Body of pancreas (tissue), 4 donors: Measurements from ENCODE around the gene ANAPC10. TPM values are rescaled to one million over a fixed set of nuclear protein-coding genes. Genes with fewer than 3 reads are reported as not detected.

Source experiments
- ATAC-seq: fragments of 150-250 bp; one replicate; pipeline ENCODE4 v1.9.1; 2016
- DNase-seq, 4 donors: peaks; one replicate each; pipeline ENCODE4 v3.0.0-alpha.2; 2019
- H3K27ac ChIP-seq, 4 donors: fragments of 200-600 bp; sonication (generic); 1 replicate in 3 of 4; 2 replicates in 1 of 4; pipeline versions ENCODE4 v1.5.1 to v1.6.1; 2016 to 2019; ENCODE audit warnings: mild to moderate bottlenecking in 1 of 4, mixed read lengths in 1 of 4, moderate library complexity in 1 of 4
- H3K27me3 ChIP-seq, 2 donors: fragments of 200-600 bp; sonication (generic); one replicate each; pipeline ENCODE4 v1.6.0; 2016; ENCODE audit warnings: mild to moderate bottlenecking in 1 of 2
- H3K36me3 ChIP-seq, 2 donors: fragments of 200-600 bp; sonication (generic); replicated peaks in 1 of 2; 2 replicates each; pipeline ENCODE4 v1.5.1; 2016; ENCODE audit warnings: low read depth in 2 of 2; ENCODE audit not compliant: insufficient read depth in 1 of 2
- H3K4me1 ChIP-seq: fragments of 200-600 bp; sonication (generic); one replicate; pipeline ENCODE4 v1.6.0; 2016
- H3K4me3 ChIP-seq, 2 donors: fragments of 200-600 bp; sonication (generic); 1 replicate in 1 of 2; 2 replicates in 1 of 2; pipeline ENCODE4 v1.5.1; 2016 to 2019
- H3K9me3 ChIP-seq, 3 donors: fragments of 200-600 bp; sonication (generic); 1 replicate in 2 of 3; 2 replicates in 1 of 3; pipeline ENCODE4 v1.5.1; 2016
- POLR2A ChIP-seq, 3 donors: fragments of 450-650 bp; IDR thresholded peaks; one replicate each; pipeline ENCODE4 v1.6.1; 2016; ENCODE audit warnings: antibody characterized with exemption in 3 of 3, mild to moderate bottlenecking in 2 of 3
- WGBS, 2 donors: methylation state at CpG; one replicate each; pipeline ENCODE4 v1.1.5; 2017; 5-methylcytosine and 5-hydroxymethylcytosine counted together
- intact Hi-C: fragments of 100-400 bp; cut with DNase I; formaldehyde crosslinking; loops from one replicate; pipeline ENCODE4 v1.15.1; 2023
- total RNA-seq, 2 donors: library from RNA; depleted of rRNA; stranded (reverse); fragments of >200 nt; gene quantifications; one replicate each; pipeline ENCODE4 v1.1.0, GENCODE V29; 2016
- TF ChIP-seq, protein P1 (sequence below), 7 experiments: fragments of 450-650 bp in 4 of 7; fragments of 200-600 bp in 3 of 7; sonication (generic) in 3 of 7; IDR thresholded peaks; one replicate each; pipeline ENCODE4 v1.5.1; 2016 to 2019; ENCODE audit warnings: antibody characterized with exemption in 7 of 7

The ANAPC10 gene
- total RNA-seq, 2 donors from 2014 or later = 6.6 to 10.9 TPM

- TF ChIP-seq, protein P1, sequence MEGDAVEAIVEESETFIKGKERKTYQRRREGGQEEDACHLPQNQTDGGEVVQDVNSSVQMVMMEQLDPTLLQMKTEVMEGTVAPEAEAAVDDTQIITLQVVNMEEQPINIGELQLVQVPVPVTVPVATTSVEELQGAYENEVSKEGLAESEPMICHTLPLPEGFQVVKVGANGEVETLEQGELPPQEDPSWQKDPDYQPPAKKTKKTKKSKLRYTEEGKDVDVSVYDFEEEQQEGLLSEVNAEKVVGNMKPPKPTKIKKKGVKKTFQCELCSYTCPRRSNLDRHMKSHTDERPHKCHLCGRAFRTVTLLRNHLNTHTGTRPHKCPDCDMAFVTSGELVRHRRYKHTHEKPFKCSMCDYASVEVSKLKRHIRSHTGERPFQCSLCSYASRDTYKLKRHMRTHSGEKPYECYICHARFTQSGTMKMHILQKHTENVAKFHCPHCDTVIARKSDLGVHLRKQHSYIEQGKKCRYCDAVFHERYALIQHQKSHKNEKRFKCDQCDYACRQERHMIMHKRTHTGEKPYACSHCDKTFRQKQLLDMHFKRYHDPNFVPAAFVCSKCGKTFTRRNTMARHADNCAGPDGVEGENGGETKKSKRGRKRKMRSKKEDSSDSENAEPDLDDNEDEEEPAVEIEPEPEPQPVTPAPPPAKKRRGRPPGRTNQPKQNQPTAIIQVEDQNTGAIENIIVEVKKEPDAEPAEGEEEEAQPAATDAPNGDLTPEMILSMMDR (IDR thresholded peaks at IDR 0.05) = no peak
- TF ChIP-seq POLR2A (IDR thresholded peaks at IDR 0.05) = no peak
- DNase-seq (no peak), ATAC-seq (no peak)
- Histone ChIP-seq H3K9me3 (no peaks in the 10 kb centered on the region), H3K36me3 (no peaks in the 10 kb centered on the region), H3K27ac (no peak overlapping the region), H3K4me1 (no peaks in the 10 kb centered on the region), H3K4me3 (no peak overlapping the region), H3K27me3 (no peaks in the 10 kb centered on the region)
- 91 to 94% methylated on average over 1 of the region's 1 CpG for WGBS, 2 donors
- intact Hi-C loops = no loop called here
Observed at GRCh38 chr4:145049241-145049640, 48.8 kb downstream of the ANAPC10 start.

GRCh38 chr4:145048817-145049216, 49.2 kb downstream of the ANAPC10 start:
- ATAC-seq = no peak
- no peak overlapping the region for H3K4me3 ChIP-seq
- no peak for DNase-seq
- H3K27me3 ChIP-seq = no peaks in the 10 kb centered on the region
- H3K4me1 ChIP-seq = no peaks in the 10 kb centered on the region
- no peak overlapping the region for H3K27ac ChIP-seq
- no peaks in the 10 kb centered on the region for H3K36me3 ChIP-seq
- intact Hi-C loops = no loop called here
- no peaks in the 10 kb centered on the region for H3K9me3 ChIP-seq
- TF ChIP-seq, protein P1 (IDR thresholded peaks at IDR 0.05) = no peak
- TF ChIP-seq POLR2A (IDR thresholded peaks at IDR 0.05) = no peak

GRCh38 chr4:145047151-145047550, 50.8 kb downstream of the ANAPC10 start:
- DNase-seq (no peak), ATAC-seq (no peak)
- Histone ChIP-seq H3K9me3 (no peaks in the 10 kb centered on the region), H3K4me1 (no peaks in the 10 kb centered on the region), H3K27me3 (no peaks in the 10 kb centered on the region), H3K36me3 (no peaks in the 10 kb centered on the region), H3K27ac (no peak overlapping the region), H3K4me3 (no peak overlapping the region)
- intact Hi-C loops = no loop called here
- no peak for TF ChIP-seq POLR2A (IDR thresholded peaks at IDR 0.05)
- TF ChIP-seq, protein P1 (IDR thresholded peaks at IDR 0.05) = no peak
- 86 to 92% methylated on average over 4 of the region's 4 CpGs for WGBS, 2 donors

- TF ChIP-seq, protein P1 (IDR thresholded peaks at IDR 0.05) = no peak
- no peak for TF ChIP-seq POLR2A (IDR thresholded peaks at IDR 0.05)
- H3K4me1 ChIP-seq = no peaks in the 10 kb centered on the region
- no peak overlapping the region for H3K27ac ChIP-seq
- no peaks in the 10 kb centered on the region for H3K27me3 ChIP-seq
- no peak for ATAC-seq
- no peak for DNase-seq
- H3K36me3 ChIP-seq = no peaks in the 10 kb centered on the region
- H3K9me3 ChIP-seq = no peaks in the 10 kb centered on the region
- intact Hi-C loops = no loop called here
- 50 to 57% methylated on average over 1 of the region's 1 CpG for WGBS, 2 donors
- no peak overlapping the region for H3K4me3 ChIP-seq
Observed at GRCh38 chr4:145045180-145045579, 52.8 kb downstream of the ANAPC10 start.

- 76 to 78% methylated on average over 3 of the region's 3 CpGs for WGBS, 2 donors
- intact Hi-C loops = no loop called here
- TF ChIP-seq POLR2A (IDR thresholded peaks at IDR 0.05) = no peak
- TF ChIP-seq, protein P1 (IDR thresholded peaks at IDR 0.05) = no peak
Observed at GRCh38 chr4:145044341-145044740, 53.7 kb downstream of the ANAPC10 start.

More at GRCh38 chr4:145044341-145044740, 53.7 kb downstream of the ANAPC10 start:
- DNase-seq (no peak), ATAC-seq (no peak)
- Histone ChIP-seq H3K9me3 (no peaks in the 10 kb centered on the region), H3K27ac (no peak overlapping the region), H3K36me3 (no peaks in the 10 kb centered on the region), H3K4me1 (no peaks in the 10 kb centered on the region), H3K27me3 (no peaks in the 10 kb centered on the region), H3K4me3 (no peak overlapping the region)
